ENCODE results near the gene MRPL38. TPM values are rescaled to one million over a fixed set of nuclear protein-coding genes. Genes with fewer than 3 reads are reported as not detected.

Gene MRPL38
- total RNA-seq, 4 donors from 2014 or later, result 41.7 to 113 (median 50.2) TPM

GRCh38 chr17:75932852-75933251 lies 28.2 kb upstream of the MRPL38 start:
- H3K27ac ChIP-seq, result no peak overlapping the region
- TF ChIP-seq EP300 (IDR thresholded peaks at IDR 0.05), result no peak
- no peak for TF ChIP-seq POLR2A (IDR thresholded peaks at IDR 0.05)
- TF ChIP-seq POLR2AphosphoS5 (IDR thresholded peaks at IDR 0.05), result no peak
- no peak for TF ChIP-seq CTCF (IDR thresholded peaks at IDR 0.05)
- H3K4me1 ChIP-seq, result peaks cover under 1% of the 10 kb centered on the region
- no peaks in the 10 kb centered on the region for H3K36me3 ChIP-seq
- H3K27me3 ChIP-seq, result no peaks in the 10 kb centered on the region
- no peaks in the 10 kb centered on the region for H3K9me3 ChIP-seq
- whole genome bisulfite sequencing, result 70% methylated on average over 5 of the region's 5 CpGs
- H3K4me3 ChIP-seq, result no peak overlapping the region
- DNase-seq (ENCODE audit: low spot score in 2 of 2), result no peak

GRCh38 chr17:75931062-75931461 lies 26.4 kb upstream of the MRPL38 start:
- 95% methylated on average over 4 of the region's 4 CpGs for WGBS
- no peak for DNase-seq (ENCODE audit: low spot score in 2 of 2)
- no peak for TF ChIP-seq POLR2A (IDR thresholded peaks at IDR 0.05)
- no peak for TF ChIP-seq EP300 (IDR thresholded peaks at IDR 0.05)
- no peak for TF ChIP-seq POLR2AphosphoS5 (IDR thresholded peaks at IDR 0.05)
- no peak for TF ChIP-seq CTCF (IDR thresholded peaks at IDR 0.05)
- Histone ChIP-seq H3K36me3 (no peaks in the 10 kb centered on the region), H3K9me3 (no peaks in the 10 kb centered on the region), H3K4me3 (no peak overlapping the region), H3K27me3 (no peaks in the 10 kb centered on the region), H3K4me1 (peaks cover 9% of the 10 kb centered on the region), H3K27ac (no peak overlapping the region)

GRCh38 chr17:75927286-75927922 lies 22.7 kb upstream of the MRPL38 start:
- no peaks in the 10 kb centered on the region for H3K9me3 ChIP-seq
- H3K27ac ChIP-seq, result peak overlapping the region; percentile 75
- TF ChIP-seq POLR2A (IDR thresholded peaks at IDR 0.05) (no peak), CTCF (IDR thresholded peaks at IDR 0.05) (peak; percentile 5 to 31)
- H3K27me3 ChIP-seq, result no peaks in the 10 kb centered on the region
- H3K36me3 ChIP-seq, result peaks cover 7% of the 10 kb centered on the region
- H3K4me3 ChIP-seq, result no peak overlapping the region
- no peak for DNase-seq (ENCODE audit: low spot score in 2 of 2)
- peaks cover 17% of the 10 kb centered on the region for H3K4me1 ChIP-seq
- WGBS, result 51% methylated on average over 4 of the region's 6 CpGs

- Histone ChIP-seq H3K9me3 (no peaks in the 10 kb centered on the region), H3K27ac (peak overlapping the region; percentile 75), H3K36me3 (peaks cover 13% of the 10 kb centered on the region), H3K4me3 (no peak overlapping the region), H3K27me3 (no peaks in the 10 kb centered on the region), H3K4me1 (peaks cover 17% of the 10 kb centered on the region)
- DNase-seq (ENCODE audit: low spot score in 2 of 2), result no peak
- 74% methylated on average over 4 of the region's 4 CpGs for WGBS
- TF ChIP-seq EP300 (IDR thresholded peaks at IDR 0.05) (no peak), CTCF (IDR thresholded peaks at IDR 0.05) (no peak), POLR2AphosphoS5 (IDR thresholded peaks at IDR 0.05) (no peak), POLR2A (IDR thresholded peaks at IDR 0.05) (no peak)
These were observed 21.8 kb upstream of the MRPL38 start for GRCh38 chr17:75926456-75926855.

- 80% methylated on average over 15 of the region's 15 CpGs for WGBS
- Histone ChIP-seq H3K27me3 (no peaks in the 10 kb centered on the region), H3K4me1 (peaks cover 17% of the 10 kb centered on the region), H3K27ac (no peak overlapping the region), H3K36me3 (peaks cover 13% of the 10 kb centered on the region), H3K9me3 (no peaks in the 10 kb centered on the region), H3K4me3 (no peak overlapping the region)
- DNase-seq (ENCODE audit: low spot score in 2 of 2), result no peak
- TF ChIP-seq EP300 (IDR thresholded peaks at IDR 0.05) (no peak), POLR2A (IDR thresholded peaks at IDR 0.05) (no peak), POLR2AphosphoS5 (IDR thresholded peaks at IDR 0.05) (no peak), CTCF (IDR thresholded peaks at IDR 0.05) (no peak)
These were observed 21.2 kb upstream of the MRPL38 start for GRCh38 chr17:75925912-75926311.

All from suprapubic skin (tissue), 4 donors.